ENCODE results near the gene NF2. TPM values are rescaled to one million over a fixed set of nuclear protein-coding genes. Genes with fewer than 3 reads are reported as not detected.
A peak's percentile ranks its signal among the peaks of the same experiment; 100 is the strongest.

NF2 gene
- total and polyA plus RNA-seq, 2 experiments from 2014 or later = 14.4 to 54.5 TPM

DNA sequence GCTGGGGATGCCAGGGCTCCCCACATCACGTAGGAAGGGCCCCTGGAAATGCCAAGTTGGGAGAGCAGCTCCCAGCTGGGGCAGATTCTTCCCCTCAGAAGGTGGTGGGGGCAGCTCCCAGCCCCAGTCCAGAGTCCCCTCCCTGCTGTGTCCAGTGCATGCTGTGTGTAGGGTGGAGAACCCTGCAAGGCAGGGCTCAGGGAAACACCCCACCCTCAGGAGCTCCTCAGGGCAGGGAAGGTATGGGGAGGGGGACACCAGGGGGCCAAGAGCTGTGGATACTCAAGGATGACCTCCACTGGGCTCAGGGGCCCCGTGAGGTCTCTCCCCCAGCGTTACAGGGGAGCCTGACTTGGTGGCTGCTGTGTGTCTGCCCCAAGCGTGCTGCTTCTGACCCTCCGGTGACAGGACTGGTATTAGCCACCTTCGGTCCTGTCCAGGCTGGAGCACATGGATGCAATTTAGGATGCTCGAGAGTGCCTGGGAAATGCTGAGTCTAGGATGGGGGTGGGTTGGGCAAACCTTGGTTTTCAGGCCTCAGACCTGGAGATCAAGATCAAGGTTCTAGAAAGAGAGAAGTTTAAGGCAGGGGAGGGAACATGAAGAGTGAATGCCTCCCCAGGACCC, 100.2 kb downstream of the NF2 start (continued):
- TF ChIP-seq, protein P1, sequence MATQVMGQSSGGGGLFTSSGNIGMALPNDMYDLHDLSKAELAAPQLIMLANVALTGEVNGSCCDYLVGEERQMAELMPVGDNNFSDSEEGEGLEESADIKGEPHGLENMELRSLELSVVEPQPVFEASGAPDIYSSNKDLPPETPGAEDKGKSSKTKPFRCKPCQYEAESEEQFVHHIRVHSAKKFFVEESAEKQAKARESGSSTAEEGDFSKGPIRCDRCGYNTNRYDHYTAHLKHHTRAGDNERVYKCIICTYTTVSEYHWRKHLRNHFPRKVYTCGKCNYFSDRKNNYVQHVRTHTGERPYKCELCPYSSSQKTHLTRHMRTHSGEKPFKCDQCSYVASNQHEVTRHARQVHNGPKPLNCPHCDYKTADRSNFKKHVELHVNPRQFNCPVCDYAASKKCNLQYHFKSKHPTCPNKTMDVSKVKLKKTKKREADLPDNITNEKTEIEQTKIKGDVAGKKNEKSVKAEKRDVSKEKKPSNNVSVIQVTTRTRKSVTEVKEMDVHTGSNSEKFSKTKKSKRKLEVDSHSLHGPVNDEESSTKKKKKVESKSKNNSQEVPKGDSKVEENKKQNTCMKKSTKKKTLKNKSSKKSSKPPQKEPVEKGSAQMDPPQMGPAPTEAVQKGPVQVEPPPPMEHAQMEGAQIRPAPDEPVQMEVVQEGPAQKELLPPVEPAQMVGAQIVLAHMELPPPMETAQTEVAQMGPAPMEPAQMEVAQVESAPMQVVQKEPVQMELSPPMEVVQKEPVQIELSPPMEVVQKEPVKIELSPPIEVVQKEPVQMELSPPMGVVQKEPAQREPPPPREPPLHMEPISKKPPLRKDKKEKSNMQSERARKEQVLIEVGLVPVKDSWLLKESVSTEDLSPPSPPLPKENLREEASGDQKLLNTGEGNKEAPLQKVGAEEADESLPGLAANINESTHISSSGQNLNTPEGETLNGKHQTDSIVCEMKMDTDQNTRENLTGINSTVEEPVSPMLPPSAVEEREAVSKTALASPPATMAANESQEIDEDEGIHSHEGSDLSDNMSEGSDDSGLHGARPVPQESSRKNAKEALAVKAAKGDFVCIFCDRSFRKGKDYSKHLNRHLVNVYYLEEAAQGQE (IDR thresholded peaks at IDR 0.05; ENCODE audit: unreplicated experiment) = no peak
- TF ChIP-seq STAT1 (IDR thresholded peaks at IDR 0.05; ENCODE audit: unreplicated experiment) (no peak), CREB1 (CRISPR knock-in tag; IDR thresholded peaks at IDR 0.05; ENCODE audit: low read depth) (no peak), EZH2phosphoT487 (IDR thresholded peaks at IDR 0.05; ENCODE audit: unreplicated experiment) (no peak), ZNF114 (CRISPR knock-in tag; IDR thresholded peaks at IDR 0.05) (no peak), NANOG (IDR thresholded peaks at IDR 0.05; ENCODE audit: borderline replicate concordance) (no peak), JUNB (IDR thresholded peaks at IDR 0.05; ENCODE audit: unreplicated experiment) (no peak)
- TF ChIP-seq, protein P2, sequence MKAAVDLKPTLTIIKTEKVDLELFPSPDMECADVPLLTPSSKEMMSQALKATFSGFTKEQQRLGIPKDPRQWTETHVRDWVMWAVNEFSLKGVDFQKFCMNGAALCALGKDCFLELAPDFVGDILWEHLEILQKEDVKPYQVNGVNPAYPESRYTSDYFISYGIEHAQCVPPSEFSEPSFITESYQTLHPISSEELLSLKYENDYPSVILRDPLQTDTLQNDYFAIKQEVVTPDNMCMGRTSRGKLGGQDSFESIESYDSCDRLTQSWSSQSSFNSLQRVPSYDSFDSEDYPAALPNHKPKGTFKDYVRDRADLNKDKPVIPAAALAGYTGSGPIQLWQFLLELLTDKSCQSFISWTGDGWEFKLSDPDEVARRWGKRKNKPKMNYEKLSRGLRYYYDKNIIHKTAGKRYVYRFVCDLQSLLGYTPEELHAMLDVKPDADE (IDR thresholded peaks at IDR 0.05) = no peak

GRCh38 chr22:29704528-29705285, 101.3 kb downstream of the NF2 start:
- Histone ChIP-seq H3K36me3 (ENCODE audit: insufficient read depth) (no peaks in the 10 kb centered on the region), H3F3A (replicated peaks; ENCODE audit: low read depth) (0 out of 2 replicates have a peak, but pooled peaks cover 6% of the 10 kb centered on the region), H3K9me2 (ENCODE audit: insufficient read depth) (no peaks in the 10 kb centered on the region), H3K4me2 (no peak overlapping the region), H3K27ac (ENCODE audit: low read depth) (no peak overlapping the region), H3K27me3 (ENCODE audit: insufficient read depth) (peaks cover 23% of the 10 kb centered on the region), H4K20me1 (replicated peaks; ENCODE audit: insufficient read depth) (no peaks in the 10 kb centered on the region; the same call in 1 of the 2 replicates), H2AFZ (no peak overlapping the region), H3K4me1 (ENCODE audit: insufficient read depth) (peaks cover 50% of the 10 kb centered on the region), H3K4me3 (no peak overlapping the region), H3K79me2 (replicated peaks; ENCODE audit: insufficient read depth) (no peaks in the 10 kb centered on the region)
- Mint-ChIP-seq H3K4me1 (peaks cover 55% of the 10 kb centered on the region), H3K27ac (no peak overlapping the region), H3K27me3 (ENCODE audit: insufficient read depth, low read depth, poor library complexity) (peaks cover 42% of the 10 kb centered on the region), H3K9me3 (no peaks in the 10 kb centered on the region; the same call in 2 of the 3 replicates), H3K36me3 (ENCODE audit: low read depth) (no peaks in the 10 kb centered on the region), H3K4me3 (no peak overlapping the region; the same call in 2 of the 3 replicates)
- ATAC-seq (peak; percentile 7), DNase-seq (ENCODE audit: low spot score) (no peak)
- no peak for TF ChIP-seq EZH2 (IDR thresholded peaks at IDR 0.05; ENCODE audit: low read depth, unreplicated experiment)
- TF ChIP-seq ZNF114 (CRISPR knock-in tag; IDR thresholded peaks at IDR 0.05) = no peak
- no peak for TF ChIP-seq POLR2AphosphoS5 (IDR thresholded peaks at IDR 0.05; ENCODE audit: low read depth)
- TF ChIP-seq EZH2phosphoT487 (IDR thresholded peaks at IDR 0.05; ENCODE audit: unreplicated experiment) = no peak
- no peak for TF ChIP-seq ZNF462 (CRISPR knock-in tag; IDR thresholded peaks at IDR 0.05)
- no peak for TF ChIP-seq STAT1 (IDR thresholded peaks at IDR 0.05; ENCODE audit: unreplicated experiment)
